ENCODE data around the gene CEMIP2.

GRCh38 chr9:71656496-71656895 lies 111.8 kb downstream of the CEMIP2 start:
- TF ChIP-seq, protein P1, sequence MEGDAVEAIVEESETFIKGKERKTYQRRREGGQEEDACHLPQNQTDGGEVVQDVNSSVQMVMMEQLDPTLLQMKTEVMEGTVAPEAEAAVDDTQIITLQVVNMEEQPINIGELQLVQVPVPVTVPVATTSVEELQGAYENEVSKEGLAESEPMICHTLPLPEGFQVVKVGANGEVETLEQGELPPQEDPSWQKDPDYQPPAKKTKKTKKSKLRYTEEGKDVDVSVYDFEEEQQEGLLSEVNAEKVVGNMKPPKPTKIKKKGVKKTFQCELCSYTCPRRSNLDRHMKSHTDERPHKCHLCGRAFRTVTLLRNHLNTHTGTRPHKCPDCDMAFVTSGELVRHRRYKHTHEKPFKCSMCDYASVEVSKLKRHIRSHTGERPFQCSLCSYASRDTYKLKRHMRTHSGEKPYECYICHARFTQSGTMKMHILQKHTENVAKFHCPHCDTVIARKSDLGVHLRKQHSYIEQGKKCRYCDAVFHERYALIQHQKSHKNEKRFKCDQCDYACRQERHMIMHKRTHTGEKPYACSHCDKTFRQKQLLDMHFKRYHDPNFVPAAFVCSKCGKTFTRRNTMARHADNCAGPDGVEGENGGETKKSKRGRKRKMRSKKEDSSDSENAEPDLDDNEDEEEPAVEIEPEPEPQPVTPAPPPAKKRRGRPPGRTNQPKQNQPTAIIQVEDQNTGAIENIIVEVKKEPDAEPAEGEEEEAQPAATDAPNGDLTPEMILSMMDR (IDR thresholded peaks at IDR 0.05 in 4 of 5, conservative IDR thresholded peaks at IDR 0.05 in 1 of 5) = no peak
- no peak for TF ChIP-seq POLR2A (IDR thresholded peaks at IDR 0.05)
